ENCODE results near the gene SHD. TPM values are rescaled to one million over a fixed set of nuclear protein-coding genes. Genes with fewer than 3 reads are reported as not detected.
"Not testable (repeated sequence)": the region's sequence is repeated elsewhere in the genome, so short reads cannot be mapped to it uniquely, and the experiment has no call there.

SHD gene
- polyA plus RNA-seq, 1 experiment: not detected

- POLR2A ChIA-PET: interaction anchor here (0.7 kb wide), 1 partner anchor 311 kb away, joined by 12 read pairs; no protein-coding TSS in a partner anchor
- no peak overlapping the region; the same call in 1 of the 2 replicates for H3K4me3 ChIP-seq (ENCODE audit: low read depth, low read length)
- peaks cover 24% of the 10 kb centered on the region for H3K27me3 ChIP-seq (ENCODE audit: control insufficient read depth, insufficient read depth, low read length)
- H3K36me3 ChIP-seq (ENCODE audit: control insufficient read depth, insufficient read depth, low read length): no peaks in the 10 kb centered on the region
- no peak for TF ChIP-seq CTCF (IDR thresholded peaks at IDR 0.05; ENCODE audit: insufficient read depth, low read depth, low read length)
- DNase-seq (ENCODE audit: low read depth): no peak
- CTCF ChIA-PET: interaction anchor here (1.2 kb wide), 1 partner anchor 73 kb away, joined by 4 read pairs; no protein-coding TSS in a partner anchor
Observed at GRCh38 chr19:4279267-4279529, 132 bp downstream of the SHD start.

- POLR2A ChIA-PET: no interaction called here
- H3K36me3 ChIP-seq (ENCODE audit: control insufficient read depth, insufficient read depth, low read length): no peaks in the 10 kb centered on the region
- no peak for TF ChIP-seq CTCF (IDR thresholded peaks at IDR 0.05; ENCODE audit: insufficient read depth, low read depth, low read length)
- DNase-seq (ENCODE audit: low read depth): no peak
- H3K27me3 ChIP-seq (ENCODE audit: control insufficient read depth, insufficient read depth, low read length): peaks cover 24% of the 10 kb centered on the region
- H3K4me3 ChIP-seq (ENCODE audit: low read depth, low read length): no peak overlapping the region
- CTCF ChIA-PET: interaction anchor here (1.2 kb wide), 1 partner anchor 73 kb away, joined by 4 read pairs; no protein-coding TSS in a partner anchor
Observed at GRCh38 chr19:4279530-4280422, 710 bp downstream of the SHD start.

- Histone ChIP-seq H3K4me3 (ENCODE audit: low read depth, low read length) (no peak overlapping the region), H3K36me3 (ENCODE audit: control insufficient read depth, insufficient read depth, low read length) (no peaks in the 10 kb centered on the region), H3K27me3 (ENCODE audit: control insufficient read depth, insufficient read depth, low read length) (peaks cover 17% of the 10 kb centered on the region)
- POLR2A ChIA-PET: no interaction called here
- CTCF ChIA-PET: interaction anchor here (1.7 kb wide), 1 partner anchor 68 kb away, joined by 5 read pairs; no protein-coding TSS in a partner anchor
- TF ChIP-seq CTCF (IDR thresholded peaks at IDR 0.05; ENCODE audit: insufficient read depth, low read depth, low read length): no peak
- DNase-seq (ENCODE audit: low read depth): no peak
Observed at GRCh38 chr19:4284176-4284958, 5.3 kb downstream of the SHD start.

GRCh38 chr19:4284974-4285373, 5.9 kb downstream of the SHD start:
- DNase-seq (ENCODE audit: low read depth): no peak
- ChIA-PET POLR2A (no interaction called here), CTCF (interaction anchor here (1.7 kb wide), 1 partner anchor 68 kb away, joined by 5 read pairs; no protein-coding TSS in a partner anchor)
- no peak for TF ChIP-seq CTCF (IDR thresholded peaks at IDR 0.05; ENCODE audit: insufficient read depth, low read depth, low read length)
- Histone ChIP-seq H3K4me3 (ENCODE audit: low read depth, low read length) (no peak overlapping the region), H3K27me3 (ENCODE audit: control insufficient read depth, insufficient read depth, low read length) (peaks cover 12% of the 10 kb centered on the region), H3K36me3 (ENCODE audit: control insufficient read depth, insufficient read depth, low read length) (no peaks in the 10 kb centered on the region)

- POLR2A ChIA-PET; H3K27me3 ChIP-seq (ENCODE audit: control insufficient read depth, insufficient read depth, low read length): not testable (repeated sequence)
Observed at GRCh38 chr19:4286141-4286540, 7.1 kb downstream of the SHD start.

More at GRCh38 chr19:4286141-4286540, 7.1 kb downstream of the SHD start:
- CTCF ChIA-PET; DNase-seq (ENCODE audit: low read depth); H3K36me3 ChIP-seq (ENCODE audit: control insufficient read depth, insufficient read depth, low read length); H3K4me3 ChIP-seq (ENCODE audit: low read depth, low read length): not testable (repeated sequence)
